PC-9 (cell line): ENCODE measurements around the gene RUNX1.

Experiments
- EZH2 ChIP-seq: fragments of 200-600 bp; sonication (generic); IDR thresholded peaks from 2 replicates; pipeline ENCODE4 v1.8.0; 2017; ENCODE audit warnings: antibody characterized with exemption, low read depth
- TF ChIP-seq, protein P1 (sequence below): fragments of 200-600 bp; sonication (generic); conservative IDR thresholded peaks from 2 replicates; pipeline ENCODE4 v1.6.1; 2017; ENCODE audit warnings: mixed run types, antibody characterized with exemption, mild to moderate bottlenecking, moderate library complexity

DNA sequence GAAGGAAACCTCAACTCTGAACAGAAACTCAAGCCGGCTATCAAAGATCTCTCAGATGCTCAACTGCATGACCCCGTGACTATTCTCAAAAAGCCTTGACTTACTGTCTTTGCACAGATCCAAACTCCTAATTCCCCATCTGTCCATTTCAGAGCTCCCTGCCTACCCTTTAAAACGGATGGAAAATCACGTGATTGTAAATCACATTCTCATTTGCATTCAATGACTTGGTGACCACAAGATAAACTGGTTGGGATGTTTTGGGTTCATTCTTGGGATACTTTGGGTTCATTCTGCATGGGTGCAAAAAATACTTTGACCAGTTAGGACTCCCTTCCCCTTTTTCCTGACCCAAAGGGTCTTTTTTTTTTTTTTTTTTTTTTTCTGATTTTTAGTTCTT lies 41.3 kb upstream of the RUNX1 start:
- TF ChIP-seq, protein P1, sequence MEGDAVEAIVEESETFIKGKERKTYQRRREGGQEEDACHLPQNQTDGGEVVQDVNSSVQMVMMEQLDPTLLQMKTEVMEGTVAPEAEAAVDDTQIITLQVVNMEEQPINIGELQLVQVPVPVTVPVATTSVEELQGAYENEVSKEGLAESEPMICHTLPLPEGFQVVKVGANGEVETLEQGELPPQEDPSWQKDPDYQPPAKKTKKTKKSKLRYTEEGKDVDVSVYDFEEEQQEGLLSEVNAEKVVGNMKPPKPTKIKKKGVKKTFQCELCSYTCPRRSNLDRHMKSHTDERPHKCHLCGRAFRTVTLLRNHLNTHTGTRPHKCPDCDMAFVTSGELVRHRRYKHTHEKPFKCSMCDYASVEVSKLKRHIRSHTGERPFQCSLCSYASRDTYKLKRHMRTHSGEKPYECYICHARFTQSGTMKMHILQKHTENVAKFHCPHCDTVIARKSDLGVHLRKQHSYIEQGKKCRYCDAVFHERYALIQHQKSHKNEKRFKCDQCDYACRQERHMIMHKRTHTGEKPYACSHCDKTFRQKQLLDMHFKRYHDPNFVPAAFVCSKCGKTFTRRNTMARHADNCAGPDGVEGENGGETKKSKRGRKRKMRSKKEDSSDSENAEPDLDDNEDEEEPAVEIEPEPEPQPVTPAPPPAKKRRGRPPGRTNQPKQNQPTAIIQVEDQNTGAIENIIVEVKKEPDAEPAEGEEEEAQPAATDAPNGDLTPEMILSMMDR: no peak
- TF ChIP-seq EZH2: no peak
